Cardiac fibroblast (primary cell): Measurements from ENCODE around the gene KCNA10.

ENCODE experiments used
- DNase-seq, 2 donors: peaks; one replicate each; pipeline versions ENCODE4 v3.0.0 to v3.0.0-alpha.2; 2010; ENCODE audit warnings: low read depth in 2 of 2
- H3K4me3 ChIP-seq, 2 donors: replicated peaks in 1 of 2; 1 replicate in 1 of 2; 2 replicates in 1 of 2; pipeline ENCODE4 v1.5.1; 2011; ENCODE audit warnings: low read depth in 2 of 2, low read length in 2 of 2, mild to moderate bottlenecking in 2 of 2, moderate library complexity in 1 of 2
- CTCF ChIP-seq: IDR thresholded peaks from one replicate; pipeline ENCODE4 v1.5.1; 2011; ENCODE audit warnings: low read depth, mild to moderate bottlenecking, low read length, inconsistent platforms

KCNA10 gene

GRCh38 chr1:110477041-110477440, 41.9 kb downstream of the KCNA10 start:
- DNase-seq, result peak; percentile 29 to 61
- H3K4me3 ChIP-seq, result no peak overlapping the region
- no peak for TF ChIP-seq CTCF

- no peak overlapping the region for H3K4me3 ChIP-seq
- peak in 1 of 2 donors; percentile 31 for DNase-seq
- TF ChIP-seq CTCF, result no peak
Observed at GRCh38 chr1:110476028-110476765, 42.8 kb downstream of the KCNA10 start.

- no peak for DNase-seq
- no peak for TF ChIP-seq CTCF
- H3K4me3 ChIP-seq, result no peak overlapping the region
Observed at GRCh38 chr1:110475362-110476027, 43.5 kb downstream of the KCNA10 start.

GRCh38 chr1:110474444-110474843, 44.5 kb downstream of the KCNA10 start:
- TF ChIP-seq CTCF, result no peak
- no peak for DNase-seq
- no peak overlapping the region for H3K4me3 ChIP-seq

- no peak overlapping the region for H3K4me3 ChIP-seq
- no peak for DNase-seq
- no peak for TF ChIP-seq CTCF
Observed at GRCh38 chr1:110472546-110472945, 46.4 kb downstream of the KCNA10 start.

GRCh38 chr1:110471131-110471530, 47.8 kb downstream of the KCNA10 start:
- no peak for TF ChIP-seq CTCF
- H3K4me3 ChIP-seq, result no peak overlapping the region
- DNase-seq, result no peak
